HTERT RPE-1 (cell line): ENCODE measurements around the gene ZNF710.

ENCODE experiments used
- in situ Hi-C: fragments of 300-500 bp; cut with MboI; formaldehyde crosslinking; loops from 4 replicates; pipeline ENCODE4 v1.14.3; 2020; ENCODE audit warnings: low sequenced_read_pairs

ZNF710 gene

GRCh38 chr15:90037961-90038631 lies 37.0 kb downstream of the ZNF710 start:
- in situ Hi-C loops = no loop called here

- in situ Hi-C loops = no loop called here
Observed at GRCh38 chr15:90038632-90039095, 37.5 kb downstream of the ZNF710 start.

- in situ Hi-C loops = no loop called here
Observed at GRCh38 chr15:90039996-90040395, 38.9 kb downstream of the ZNF710 start.

- in situ Hi-C loops = no loop called here
Observed at GRCh38 chr15:90040618-90041017, 39.5 kb downstream of the ZNF710 start.

- in situ Hi-C loops = no loop called here
Observed at GRCh38 chr15:90042356-90042755, 41.2 kb downstream of the ZNF710 start.

GRCh38 chr15:90042766-90043529 lies 41.8 kb downstream of the ZNF710 start:
- in situ Hi-C loops = no loop called here

GRCh38 chr15:90043530-90044010 lies 42.4 kb downstream of the ZNF710 start:
- in situ Hi-C loops = no loop called here

- in situ Hi-C loops = no loop called here
Observed at GRCh38 chr15:90044191-90044590, 43.1 kb downstream of the ZNF710 start.

- in situ Hi-C loops = no loop called here
Observed at GRCh38 chr15:90044916-90045371, 43.8 kb downstream of the ZNF710 start.

- in situ Hi-C loops = no loop called here
Observed at GRCh38 chr15:90046289-90046688, 45.2 kb downstream of the ZNF710 start.

GRCh38 chr15:90046911-90047392 lies 45.8 kb downstream of the ZNF710 start:
- in situ Hi-C loops = no loop called here

- in situ Hi-C loops = no loop called here
Observed at GRCh38 chr15:90047956-90048575, 46.9 kb downstream of the ZNF710 start.

GRCh38 chr15:90049030-90049429 lies 47.9 kb downstream of the ZNF710 start:
- in situ Hi-C loops = no loop called here

- in situ Hi-C loops = no loop called here
Observed at GRCh38 chr15:90049666-90050604, 48.8 kb downstream of the ZNF710 start.

GRCh38 chr15:90051874-90052273 lies 50.8 kb downstream of the ZNF710 start:
- in situ Hi-C loops = no loop called here

GRCh38 chr15:90053685-90054466 lies 52.8 kb downstream of the ZNF710 start:
- in situ Hi-C loops = no loop called here

GRCh38 chr15:90054618-90055097 lies 53.5 kb downstream of the ZNF710 start:
- in situ Hi-C loops = no loop called here

GRCh38 chr15:90055182-90055581 lies 54.1 kb downstream of the ZNF710 start:
- in situ Hi-C loops = no loop called here

- in situ Hi-C loops = no loop called here
Observed at GRCh38 chr15:90056529-90056928, 55.4 kb downstream of the ZNF710 start.
